Smooth muscle cell (in vitro differentiated cells): ENCODE results near the gene C16orf96. TPM values are rescaled to one million over a fixed set of nuclear protein-coding genes. Genes with fewer than 3 reads are reported as not detected.

Source experiments
- DNase-seq: peaks from one replicate; lab custom pipeline; 2025; ENCODE audit not compliant: unreplicated experiment; lab: John Stamatoyannopoulos, UW
- H2AFZ ChIP-seq: fragments of 200-600 bp; sonication (generic); 2 replicates; pipeline ENCODE4 v1.6.0; 2016; ENCODE audit warnings: antibody characterized with exemption, low read depth, mild to moderate bottlenecking
- H3F3A ChIP-seq: fragments of 200-600 bp; sonication (generic); 2 replicates; pipeline ENCODE4 v1.6.0; 2017; ENCODE audit warnings: antibody characterized with exemption, low read depth
- H3K27ac ChIP-seq: fragments of 200-600 bp; sonication (generic); 2 replicates; pipeline ENCODE4 v1.5.1; 2016; ENCODE audit warnings: low read depth, mild to moderate bottlenecking
- H3K27me3 ChIP-seq: fragments of 200-600 bp; sonication (generic); 2 replicates; pipeline ENCODE4 v1.6.1; 2016; ENCODE audit warnings: low read depth, mild to moderate bottlenecking
- H3K36me3 ChIP-seq: fragments of 200-600 bp; sonication (generic); 2 replicates; pipeline ENCODE4 v1.5.1; 2016; ENCODE audit warnings: low read depth
- H3K4me1 ChIP-seq: fragments of 200-600 bp; sonication (generic); 2 replicates; pipeline ENCODE4 v1.5.1; 2016; ENCODE audit warnings: low read depth
- H3K4me2 ChIP-seq: fragments of 200-600 bp; sonication (generic); 2 replicates; pipeline ENCODE4 v1.6.0; 2016; ENCODE audit warnings: mild to moderate bottlenecking
- H3K4me3 ChIP-seq: fragments of 200-600 bp; sonication (generic); 2 replicates; pipeline ENCODE4 v1.5.1; 2016; ENCODE audit warnings: mild to moderate bottlenecking
- H3K79me2 ChIP-seq: fragments of 200-600 bp; sonication (generic); 2 replicates; pipeline ENCODE4 v1.6.0; 2016; ENCODE audit warnings: low read depth, mild to moderate bottlenecking
- H3K9ac ChIP-seq: fragments of 200-600 bp; sonication (generic); 2 replicates; pipeline ENCODE4 v1.6.0; 2016; ENCODE audit warnings: low read depth
- H3K9me3 ChIP-seq: fragments of 200-600 bp; sonication (generic); replicated peaks from 2 replicates; pipeline ENCODE4 v1.5.1; 2016; ENCODE audit warnings: low read depth
- H4K20me1 ChIP-seq: fragments of 200-600 bp; sonication (generic); 2 replicates; pipeline ENCODE4 v1.6.0; 2016; ENCODE audit warnings: low read depth
- CTCF ChIP-seq: fragments of 200-600 bp; sonication (generic); IDR thresholded peaks from 2 replicates; pipeline ENCODE4 v1.5.1; 2017; ENCODE audit warnings: borderline replicate concordance, mild to moderate bottlenecking, antibody characterized with exemption; ENCODE audit not compliant: insufficient read depth, poor library complexity, severe bottlenecking
- WGBS: methylation state at CpG from one replicate; pipeline ENCODE4 v1.1.7; 2016; ENCODE audit warnings: low lambda C conversion rate; 5-methylcytosine and 5-hydroxymethylcytosine counted together
- polyA plus RNA-seq: library from polyadenylated mRNA; unstranded; fragments of >200 nt; fragmentation: Nextera tagmentation; extraction: Ambion mirVana; gene quantifications from 2 replicates; pipeline ENCODE4 v1.2.1, GENCODE V29; 2016
- total RNA-seq: library from RNA; depleted of rRNA; stranded (reverse); fragments of >200 nt; gene quantifications from 2 replicates; pipeline ENCODE4 v1.2.3, GENCODE V29; 2014

The C16orf96 gene
- 0.09 TPM in 1 of 2 replicates, not detected in the other for total RNA-seq
- polyA plus RNA-seq, result 0.32 TPM in 1 of 2 replicates, not detected in the other

GRCh38 chr16:4556112-4556511 is at the start of gene C16orf96:
C16orf96 (plus strand) TSS chr16:4556340; CDS start chr16:4556490, 150 bp downstream.
- no peaks in the 10 kb centered on the region for H4K20me1 ChIP-seq
- no peak within 1 kb of the TSS for H3K4me2 ChIP-seq
- no peak within 1 kb of the TSS for H2AFZ ChIP-seq
- H3K79me2 ChIP-seq, result no peaks in the 10 kb centered on the region
- no peak within 1 kb of the TSS for H3K9ac ChIP-seq
- H3K4me3 ChIP-seq, result no peak within 1 kb of the TSS
- H3K9me3 ChIP-seq, result no peaks in the 10 kb centered on the region
- 69% methylated on average over 4 of the region's 4 CpGs for WGBS
- no peaks in the 10 kb centered on the region for H3K27me3 ChIP-seq
- no peak for DNase-seq
- TF ChIP-seq CTCF, result no peak
- H3F3A ChIP-seq, result no peaks in the 10 kb centered on the region
- H3K4me1 ChIP-seq, result no peaks in the 10 kb centered on the region
- no peak within 1 kb of the TSS for H3K27ac ChIP-seq
- no peaks in the 10 kb centered on the region for H3K36me3 ChIP-seq

GRCh38 chr16:4506450-4506849 is 49.7 kb upstream of the C16orf96 start:
- 6% methylated on average over 3 of the region's 3 CpGs for WGBS
- peaks cover 56% of the 10 kb centered on the region for H4K20me1 ChIP-seq
- no peak overlapping the region for H3K4me3 ChIP-seq
- no peaks in the 10 kb centered on the region for H3K36me3 ChIP-seq
- peaks cover 18% of the 10 kb centered on the region for H3K79me2 ChIP-seq
- H3K27ac ChIP-seq, result no peak overlapping the region
- peak; percentile 76 for TF ChIP-seq CTCF
- no peak overlapping the region for H3K9ac ChIP-seq
- no peak for DNase-seq
- no peak overlapping the region for H3K4me2 ChIP-seq
- H3K27me3 ChIP-seq, result no peaks in the 10 kb centered on the region
- H3K9me3 ChIP-seq, result no peaks in the 10 kb centered on the region
- H2AFZ ChIP-seq, result no peak overlapping the region
- no peaks in the 10 kb centered on the region for H3F3A ChIP-seq
- H3K4me1 ChIP-seq, result peaks cover 2% of the 10 kb centered on the region

GRCh38 chr16:4507588-4508345 is 48.4 kb upstream of the C16orf96 start:
- no peak overlapping the region for H3K9ac ChIP-seq
- H3K36me3 ChIP-seq, result no peaks in the 10 kb centered on the region
- H3K4me1 ChIP-seq, result no peaks in the 10 kb centered on the region
- peaks cover 54% of the 10 kb centered on the region for H4K20me1 ChIP-seq
- no peak for DNase-seq
- peaks cover 7% of the 10 kb centered on the region for H3K79me2 ChIP-seq
- H3K27me3 ChIP-seq, result no peaks in the 10 kb centered on the region
- no peaks in the 10 kb centered on the region for H3F3A ChIP-seq
- TF ChIP-seq CTCF, result no peak
- WGBS, result 96% methylated on average over 17 of the region's 17 CpGs
- H3K4me2 ChIP-seq, result no peak overlapping the region
- H3K9me3 ChIP-seq, result no peaks in the 10 kb centered on the region
- H2AFZ ChIP-seq, result no peak overlapping the region
- no peak overlapping the region for H3K27ac ChIP-seq
- H3K4me3 ChIP-seq, result no peak overlapping the region

GRCh38 chr16:4508806-4509205 is 47.3 kb upstream of the C16orf96 start:
- Histone ChIP-seq H3K9ac (no peak overlapping the region), H3K9me3 (no peaks in the 10 kb centered on the region), H4K20me1 (peaks cover 54% of the 10 kb centered on the region), H3K27ac (no peak overlapping the region), H3K79me2 (no peaks in the 10 kb centered on the region), H2AFZ (no peak overlapping the region), H3K4me2 (no peak overlapping the region), H3F3A (no peaks in the 10 kb centered on the region), H3K4me3 (no peak overlapping the region), H3K36me3 (no peaks in the 10 kb centered on the region), H3K4me1 (no peaks in the 10 kb centered on the region), H3K27me3 (no peaks in the 10 kb centered on the region)
- 96% methylated on average over 3 of the region's 3 CpGs for WGBS
- TF ChIP-seq CTCF, result no peak
- DNase-seq, result no peak
